ENCODE measurements around the gene LIME1. TPM values are rescaled to one million over a fixed set of nuclear protein-coding genes. Genes with fewer than 3 reads are reported as not detected.
A peak's percentile ranks its signal among the peaks of the same experiment; 100 is the strongest.

Gene LIME1, protein sequence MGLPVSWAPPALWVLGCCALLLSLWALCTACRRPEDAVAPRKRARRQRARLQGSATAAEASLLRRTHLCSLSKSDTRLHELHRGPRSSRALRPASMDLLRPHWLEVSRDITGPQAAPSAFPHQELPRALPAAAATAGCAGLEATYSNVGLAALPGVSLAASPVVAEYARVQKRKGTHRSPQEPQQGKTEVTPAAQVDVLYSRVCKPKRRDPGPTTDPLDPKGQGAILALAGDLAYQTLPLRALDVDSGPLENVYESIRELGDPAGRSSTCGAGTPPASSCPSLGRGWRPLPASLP
- total RNA-seq, result 100 to 1,000 TPM in 3 of 5 experiments, 10 to 100 TPM in 2; 96.8 to 118 (median 103) TPM
- polyA plus RNA-seq, result 100 to 1,000 TPM; 205 to 366 TPM
- 2.4 reads per million, percentile 12 among the genes with 10 or more reads in this experiment for total RNA-seq

GRCh38 chr20:63735859-63736718, at the start of gene LIME1:
Gene LIME1, plus strand, starts transcription at chr20:63736664. Its CDS starts 886 bp downstream, at chr20:63737550.
- H3K9me3 ChIP-seq (ENCODE audit: control insufficient read depth in 2 of 3, low read length in 3 of 3), result no peaks in the 10 kb centered on the region
- intact Hi-C loops (cut with micrococcal nuclease), result loop anchor here (1.0 to 10.0 kb wide), 14 partner anchors 8 to 941 kb away; partner anchors contain the start of genes TPD52L2 (in 2 of the 2), ABHD16B (in 1 of the 2), ARFRP1 (in 1 of the 2) and GMEB2 (in 1 of the 2)
- H3K4me1 Mint-ChIP-seq, result peaks cover 13 to 30% (median 25%) of the 10 kb centered on the region in 7 donors
- no peaks in the 10 kb centered on the region for H3K27me3 Mint-ChIP-seq
- H3K4me1 ChIP-seq (ENCODE audit: control insufficient read depth in 2 of 2, insufficient read depth in 2 of 2, low read length in 2 of 2), result peaks cover 25 to 34% of the 10 kb centered on the region in 2 donors
- H3K36me3 Mint-ChIP-seq, result peaks cover 0 to 19% (median 5%) of the 10 kb centered on the region in 5 donors
- ChIA-PET CTCF (interaction anchor here (0.6 to 2.8 kb wide), 12 partner anchors 12 to 382 kb away, joined by 3 to 27 read pairs (median 3); partner anchors contain the start of genes ARFRP1, PTK6 and ZGPAT), POLR2A (interaction anchor here (0.6 to 9.9 kb wide), 34 partner anchors 7 to 303 kb away, joined by 3 to 137 read pairs (median 4); partner anchors contain the start of genes ARFRP1, GMEB2, PRPF6 and RTEL1)
- peak within 1 kb of the TSS; percentile 87 to 93 (median 90) for H3K4me3 Mint-ChIP-seq
- H3K36me3 ChIP-seq (ENCODE audit: control insufficient read depth in 2 of 3, insufficient read depth in 3 of 3, low read length in 3 of 3), result peaks cover 0 to 38% (median 0%) of the 10 kb centered on the region in 3 experiments
- DNase-seq (peak in 8 of 9 donors; percentile 55 to 88 (median 86)), ATAC-seq (peak; percentile 75)
- H3K27ac ChIP-seq (ENCODE audit: low read depth, low read length), result peak within 1 kb of the TSS; percentile 78
- no peaks in the 10 kb centered on the region for H3K9me3 Mint-ChIP-seq
- peak within 1 kb of the TSS; percentile 99 for H3K4me3 ChIP-seq (ENCODE audit: low read length)
- H3K27me3 ChIP-seq (ENCODE audit: control insufficient read depth in 2 of 2, insufficient read depth in 2 of 2, low read length in 2 of 2), result no peaks in the 10 kb centered on the region
- peak within 1 kb of the TSS; percentile 82 to 95 (median 89) for H3K27ac Mint-ChIP-seq

DNA sequence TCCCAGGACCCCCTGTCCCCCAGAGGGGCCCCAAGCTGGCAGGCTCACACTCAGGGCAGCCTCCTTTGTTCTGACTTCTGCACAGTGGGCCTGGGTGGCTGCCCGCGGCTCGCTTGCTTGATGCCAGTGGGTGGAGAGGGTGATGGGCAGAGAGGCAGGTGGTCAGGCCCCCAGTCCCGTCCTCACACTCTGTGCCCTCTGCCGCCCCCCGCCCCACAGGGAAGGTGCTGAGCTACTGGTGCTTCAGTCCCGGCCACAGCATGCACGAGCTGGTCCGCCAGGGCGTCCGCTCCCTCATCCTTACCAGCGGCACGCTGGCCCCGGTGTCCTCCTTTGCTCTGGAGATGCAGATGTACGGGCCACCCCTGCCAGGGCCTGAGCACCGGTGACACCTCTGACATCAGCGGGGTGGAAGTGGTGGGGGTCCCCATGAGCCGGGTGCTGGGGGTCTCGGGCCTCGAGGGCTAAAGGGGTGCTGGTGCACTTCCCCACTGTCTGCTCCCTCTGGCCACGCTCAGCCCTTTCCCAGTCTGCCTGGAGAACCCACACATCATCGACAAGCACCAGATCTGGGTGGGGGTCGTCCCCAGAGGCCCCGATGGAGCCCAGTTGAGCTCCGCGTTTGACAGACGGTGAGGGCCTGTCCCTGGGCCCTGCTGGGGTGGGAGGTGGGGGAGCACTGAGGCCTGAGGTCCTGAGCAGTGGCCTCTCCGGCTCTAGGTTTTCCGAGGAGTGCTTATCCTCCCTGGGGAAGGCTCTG, 48.9 kb upstream of the LIME1 start:
- H3K36me3 Mint-ChIP-seq, result peaks cover 0 to 4% (median 0%) of the 10 kb centered on the region in 5 donors
- peaks cover 0 to 16% of the 10 kb centered on the region in 2 donors for H3K4me1 ChIP-seq (ENCODE audit: control insufficient read depth in 2 of 2, insufficient read depth in 2 of 2, low read length in 2 of 2)
- no peak overlapping the region for H3K4me3 ChIP-seq (ENCODE audit: low read length)
- no peak overlapping the region for H3K27ac ChIP-seq (ENCODE audit: low read depth, low read length)
- DNase-seq (no peak), ATAC-seq (no peak)
- H3K4me3 Mint-ChIP-seq, result peak overlapping the region in 2 of 10 donors; percentile 16 to 34
- H3K36me3 ChIP-seq (ENCODE audit: control insufficient read depth in 2 of 3, insufficient read depth in 3 of 3, low read length in 3 of 3), result no peaks in the 10 kb centered on the region
- ChIA-PET CTCF (no interaction called here), POLR2A (interaction anchor here (0.5 to 1.5 kb wide), 3 partner anchors 10 to 119 kb away, joined by 3 to 6 read pairs (median 3); no protein-coding TSS in a partner anchor)
- H3K27me3 Mint-ChIP-seq, result no peaks in the 10 kb centered on the region
- no peaks in the 10 kb centered on the region for H3K9me3 ChIP-seq (ENCODE audit: control insufficient read depth in 2 of 3, low read length in 3 of 3)
- H3K27ac Mint-ChIP-seq, result no peak overlapping the region
- H3K27me3 ChIP-seq (ENCODE audit: control insufficient read depth in 2 of 2, insufficient read depth in 2 of 2, low read length in 2 of 2), result no peaks in the 10 kb centered on the region
- peaks cover 0 to 3% (median 0%) of the 10 kb centered on the region in 11 donors for H3K9me3 Mint-ChIP-seq
- intact Hi-C loops (cut with micrococcal nuclease), result no loop called here
- peaks cover 0 to 13% (median 5%) of the 10 kb centered on the region in 7 donors for H3K4me1 Mint-ChIP-seq

DNA sequence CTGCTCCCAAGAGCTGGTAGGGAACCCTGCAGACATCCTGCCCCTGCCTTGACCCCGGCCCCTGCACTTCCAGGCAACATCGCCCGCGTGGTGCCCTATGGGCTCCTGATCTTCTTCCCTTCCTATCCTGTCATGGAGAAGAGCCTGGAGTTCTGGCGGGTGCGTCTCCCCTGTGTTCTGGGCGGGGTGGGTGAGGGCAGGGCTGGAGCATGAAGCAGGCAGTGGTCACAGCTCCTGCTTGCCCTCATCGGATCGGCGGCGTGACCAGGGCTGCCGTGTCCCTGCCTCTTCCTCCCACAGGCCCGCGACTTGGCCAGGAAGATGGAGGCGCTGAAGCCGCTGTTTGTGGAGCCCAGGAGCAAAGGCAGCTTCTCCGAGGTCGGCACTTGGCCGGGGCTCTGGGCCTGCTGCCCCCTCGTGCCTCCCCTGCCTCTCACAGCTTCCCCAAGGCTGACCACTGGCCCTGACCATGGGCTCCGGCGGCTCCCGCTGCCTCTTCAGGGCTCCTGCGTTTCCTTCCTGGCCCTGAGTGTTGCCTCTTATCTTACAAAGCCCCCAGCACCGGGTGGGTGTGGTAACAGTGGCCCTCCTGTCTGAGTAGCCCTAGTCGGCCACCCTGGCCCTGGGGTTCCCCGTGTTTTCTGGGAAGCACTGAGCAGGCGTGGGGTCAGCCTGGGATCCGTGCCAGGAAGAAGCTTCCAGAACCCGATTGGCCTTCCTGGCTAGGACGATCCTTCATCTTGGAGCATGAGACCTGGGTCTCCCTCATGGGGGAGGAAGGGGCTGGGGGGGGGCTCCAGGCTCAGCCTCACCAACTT, 48.0 kb upstream of the LIME1 start:
- ChIA-PET POLR2A (interaction anchor here (1.0 to 1.5 kb wide), 2 partner anchors 10 to 13 kb away, joined by 3 to 6 read pairs; no protein-coding TSS in a partner anchor), CTCF (no interaction called here)
- Mint-ChIP-seq H3K4me1 (peaks cover 0 to 13% (median 5%) of the 10 kb centered on the region in 7 donors), H3K27me3 (no peaks in the 10 kb centered on the region), H3K27ac (no peak overlapping the region), H3K9me3 (peaks cover 0 to 3% (median 0%) of the 10 kb centered on the region in 11 donors), H3K36me3 (peaks cover 0 to 4% (median 0%) of the 10 kb centered on the region in 5 donors), H3K4me3 (peak overlapping the region in 1 of 10 donors; percentile 6)
- Histone ChIP-seq H3K9me3 (ENCODE audit: control insufficient read depth in 2 of 3, low read length in 3 of 3) (no peaks in the 10 kb centered on the region), H3K36me3 (ENCODE audit: control insufficient read depth in 2 of 3, insufficient read depth in 3 of 3, low read length in 3 of 3) (no peaks in the 10 kb centered on the region), H3K4me1 (ENCODE audit: control insufficient read depth in 2 of 2, insufficient read depth in 2 of 2, low read length in 2 of 2) (peaks cover 0 to 16% of the 10 kb centered on the region in 2 donors), H3K27ac (ENCODE audit: low read depth, low read length) (no peak overlapping the region), H3K4me3 (ENCODE audit: low read length) (no peak overlapping the region), H3K27me3 (ENCODE audit: control insufficient read depth in 2 of 2, insufficient read depth in 2 of 2, low read length in 2 of 2) (no peaks in the 10 kb centered on the region)
- ATAC-seq (no peak), DNase-seq (no peak)
- intact Hi-C loops (cut with micrococcal nuclease), result no loop called here

- DNase-seq (no peak), ATAC-seq (no peak)
- peaks cover 0 to 2% (median 0%) of the 10 kb centered on the region in 3 experiments for H3K36me3 ChIP-seq (ENCODE audit: control insufficient read depth in 2 of 3, insufficient read depth in 3 of 3, low read length in 3 of 3)
- intact Hi-C loops (cut with micrococcal nuclease), result no loop called here
- peaks cover 0 to 16% (median 5%) of the 10 kb centered on the region in 7 donors for H3K4me1 Mint-ChIP-seq
- H3K27me3 Mint-ChIP-seq, result peaks cover 0 to 2% (median 0%) of the 10 kb centered on the region in 5 donors
- peaks cover 0 to 10% (median 0%) of the 10 kb centered on the region in 5 donors for H3K36me3 Mint-ChIP-seq
- H3K4me1 ChIP-seq (ENCODE audit: control insufficient read depth in 2 of 2, insufficient read depth in 2 of 2, low read length in 2 of 2), result peaks cover 0 to 16% of the 10 kb centered on the region in 2 donors
- ChIA-PET CTCF (no interaction called here), POLR2A (interaction anchor here (1.0 to 1.5 kb wide), 3 partner anchors 9 to 13 kb away, joined by 3 to 6 read pairs (median 3); no protein-coding TSS in a partner anchor)
- H3K9me3 ChIP-seq (ENCODE audit: control insufficient read depth in 2 of 3, low read length in 3 of 3), result no peaks in the 10 kb centered on the region
- peaks cover 0 to 5% (median 0%) of the 10 kb centered on the region in 11 donors for H3K9me3 Mint-ChIP-seq
- H3K27ac ChIP-seq (ENCODE audit: low read depth, low read length), result no peak overlapping the region
- H3K4me3 ChIP-seq (ENCODE audit: low read length), result no peak overlapping the region
- no peaks in the 10 kb centered on the region for H3K27me3 ChIP-seq (ENCODE audit: control insufficient read depth in 2 of 2, insufficient read depth in 2 of 2, low read length in 2 of 2)
- H3K27ac Mint-ChIP-seq, result no peak overlapping the region
- peak overlapping the region in 1 of 10 donors; percentile 6 for H3K4me3 Mint-ChIP-seq
Measured at GRCh38 chr20:63689046-63690002, 47.1 kb upstream of the LIME1 start.

All from naive thymus-derived CD4-positive, alpha-beta T cell (primary cell).